KG1 (cell line): Measurements from ENCODE around the gene TRIM40.

Experiments used
- DNase-seq: peaks from one replicate; lab custom pipeline; 2025; lab: John Stamatoyannopoulos, UW

Gene TRIM40

GRCh38 chr6:30135757-30136156 is at the start of gene TRIM40:
Gene TRIM40, plus strand, starts transcription at chr6:30136140. Its CDS starts 897 bp downstream, at chr6:30137037.
- no peak for DNase-seq

GRCh38 chr6:30087876-30088275 is 48.1 kb upstream of the TRIM40 start:
- no peak for DNase-seq

- no peak for DNase-seq
These were observed 44.2 kb upstream of the TRIM40 start for GRCh38 chr6:30091577-30092381.

GRCh38 chr6:30092852-30093543 is 42.9 kb upstream of the TRIM40 start:
- DNase-seq, result no peak

GRCh38 chr6:30093951-30094661 is 41.8 kb upstream of the TRIM40 start:
- DNase-seq, result no peak

- DNase-seq, result no peak
These were observed 39.1 kb upstream of the TRIM40 start for GRCh38 chr6:30096829-30097228.

GRCh38 chr6:30097902-30098768 is 37.8 kb upstream of the TRIM40 start:
- DNase-seq, result no peak

- DNase-seq, result no peak
These were observed 35.8 kb upstream of the TRIM40 start for GRCh38 chr6:30100154-30100553.

GRCh38 chr6:30100585-30101443 is 35.1 kb upstream of the TRIM40 start:
- no peak for DNase-seq

GRCh38 chr6:30101444-30102413 is 34.2 kb upstream of the TRIM40 start:
- no peak for DNase-seq

GRCh38 chr6:30102414-30102969 is 33.4 kb upstream of the TRIM40 start:
- no peak for DNase-seq

- peak; percentile 55 for DNase-seq
These were observed 32.7 kb upstream of the TRIM40 start for GRCh38 chr6:30102970-30103871.

GRCh38 chr6:30103872-30104179 is 32.1 kb upstream of the TRIM40 start:
- DNase-seq, result no peak

- no peak for DNase-seq
These were observed 31.3 kb upstream of the TRIM40 start for GRCh38 chr6:30104661-30105060.

- no peak for DNase-seq
These were observed 24.6 kb upstream of the TRIM40 start for GRCh38 chr6:30111266-30111856.

- no peak for DNase-seq
These were observed 23.4 kb upstream of the TRIM40 start for GRCh38 chr6:30112402-30112994.

GRCh38 chr6:30113003-30113759 is 22.8 kb upstream of the TRIM40 start, which contains the start of gene TRIM31:
Gene TRIM31, minus strand, starts transcription at chr6:30113090. Its CDS starts 285 bp downstream, at chr6:30112805.
- DNase-seq, result no peak
